Fibroblast of upper back skin (primary cell): ENCODE measurements around the gene HRH1.
A peak's percentile ranks its signal among the peaks of the same experiment; 100 is the strongest.
"Not testable (repeated sequence)": the region's sequence is repeated elsewhere in the genome, so short reads cannot be mapped to it uniquely, and the experiment has no call there.

Experiments
- DNase-seq: peaks from one replicate; pipeline ENCODE4 v3.0.0-alpha.2; 2013

HRH1 gene

GRCh38 chr3:11173828-11174465 lies 19.7 kb downstream of the HRH1 start:
- no peak for DNase-seq

GRCh38 chr3:11178421-11178820 lies 24.1 kb downstream of the HRH1 start:
- DNase-seq = no peak

GRCh38 chr3:11184328-11184969 lies 30.2 kb downstream of the HRH1 start:
- not testable (repeated sequence) for DNase-seq

- no peak for DNase-seq
Observed at GRCh38 chr3:11185144-11185543, 30.9 kb downstream of the HRH1 start.

- DNase-seq = peak; percentile 93
Observed at GRCh38 chr3:11185564-11186317, 31.4 kb downstream of the HRH1 start.

GRCh38 chr3:11186318-11186692 lies 32.0 kb downstream of the HRH1 start:
- no peak for DNase-seq

GRCh38 chr3:11186771-11187191 lies 32.5 kb downstream of the HRH1 start:
- peak; percentile 90 for DNase-seq

GRCh38 chr3:11187681-11188080 lies 33.4 kb downstream of the HRH1 start:
- peak; percentile 57 for DNase-seq

GRCh38 chr3:11188231-11188630 lies 33.9 kb downstream of the HRH1 start:
- DNase-seq = no peak

- no peak for DNase-seq
Observed at GRCh38 chr3:11195201-11195600, 40.9 kb downstream of the HRH1 start.

GRCh38 chr3:11195721-11196332 lies 41.5 kb downstream of the HRH1 start:
- DNase-seq = peak; percentile 85

GRCh38 chr3:11197484-11197883 lies 43.2 kb downstream of the HRH1 start:
- DNase-seq = no peak

GRCh38 chr3:11198070-11198469 lies 43.8 kb downstream of the HRH1 start:
- no peak for DNase-seq

GRCh38 chr3:11198495-11198894 lies 44.2 kb downstream of the HRH1 start:
- DNase-seq = no peak

- DNase-seq = no peak
Observed at GRCh38 chr3:11199902-11200845, 45.9 kb downstream of the HRH1 start.

GRCh38 chr3:11201251-11202019 lies 47.1 kb downstream of the HRH1 start:
- no peak for DNase-seq

GRCh38 chr3:11203961-11204360 lies 49.7 kb downstream of the HRH1 start:
- DNase-seq = no peak

- peak; percentile 71 for DNase-seq
Observed at GRCh38 chr3:11204697-11205348, 50.5 kb downstream of the HRH1 start.

- DNase-seq = not testable (repeated sequence)
Observed at GRCh38 chr3:11205881-11206280, 51.6 kb downstream of the HRH1 start.

GRCh38 chr3:11206316-11206715 lies 52.0 kb downstream of the HRH1 start:
- DNase-seq = no peak

- DNase-seq = no peak
Observed at GRCh38 chr3:11206953-11207352, 52.7 kb downstream of the HRH1 start.
